GM13976 (cell line): Measurements from ENCODE around the gene RERE.

Experiments used
- DNase-seq: peaks from one replicate; pipeline ENCODE4 v3.0.0; 2012; ENCODE audit warnings: low spot score
- CTCF ChIP-seq: IDR thresholded peaks from 2 replicates; pipeline ENCODE4 v1.5.1; 2012; ENCODE audit warnings: borderline replicate concordance, mild to moderate bottlenecking; ENCODE audit not compliant: insufficient read depth; ENCODE audit errors: extremely low read depth, missing control alignments, control extremely low read depth
- in situ Hi-C: fragments of 300-500 bp; cut with MboI; formaldehyde crosslinking; loops from one replicate; pipeline ENCODE4 v1.12.0; 2022; ENCODE audit warnings: low sequenced_read_pairs, mixed read lengths, inconsistent platforms; ENCODE audit not compliant: unreplicated experiment

The RERE gene

GRCh38 chr1:8419172-8419571 lies 398.3 kb downstream of the RERE start:
- no peak for TF ChIP-seq CTCF
- no peak for DNase-seq
- in situ Hi-C loops = no loop called here

- TF ChIP-seq CTCF = no peak
- in situ Hi-C loops = no loop called here
- DNase-seq = no peak
Measured at GRCh38 chr1:8418301-8418700, 399.1 kb downstream of the RERE start.

- TF ChIP-seq CTCF = no peak
- in situ Hi-C loops = no loop called here
- DNase-seq = no peak
Measured at GRCh38 chr1:8417625-8418024, 399.8 kb downstream of the RERE start.

GRCh38 chr1:8416881-8417280 lies 400.6 kb downstream of the RERE start:
- no peak for DNase-seq
- in situ Hi-C loops = no loop called here
- no peak for TF ChIP-seq CTCF

- TF ChIP-seq CTCF = no peak
- in situ Hi-C loops = no loop called here
- DNase-seq = no peak
Measured at GRCh38 chr1:8415526-8416278, 401.7 kb downstream of the RERE start.

- in situ Hi-C loops = no loop called here
- TF ChIP-seq CTCF = no peak
- DNase-seq = no peak
Measured at GRCh38 chr1:8412183-8412831, 405.1 kb downstream of the RERE start.
